Measurements from ENCODE around the gene ANKRD44. TPM values are rescaled to one million over a fixed set of nuclear protein-coding genes. Genes with fewer than 3 reads are reported as not detected.

The ANKRD44 gene
- polyA plus RNA-seq, 4 donors, result 12.0 to 25.5 (median 12.4) TPM

- no peak for DNase-seq (ENCODE audit: low read depth in 4 of 4, low spot score in 3 of 4)
These were observed 152.6 kb downstream of the ANKRD44 start for GRCh38 chr2:197157879-197158537.

GRCh38 chr2:197156771-197157170, 153.8 kb downstream of the ANKRD44 start:
- DNase-seq (ENCODE audit: low read depth in 4 of 4, low spot score in 3 of 4), result no peak

GRCh38 chr2:197152451-197153228, 157.9 kb downstream of the ANKRD44 start:
- DNase-seq (ENCODE audit: low read depth in 4 of 4, low spot score in 3 of 4), result no peak

GRCh38 chr2:197149546-197149945, 161.0 kb downstream of the ANKRD44 start:
- DNase-seq (ENCODE audit: low read depth in 4 of 4, low spot score in 3 of 4), result no peak

GRCh38 chr2:197148401-197148800, 162.2 kb downstream of the ANKRD44 start:
- no peak for DNase-seq (ENCODE audit: low read depth in 4 of 4, low spot score in 3 of 4)

GRCh38 chr2:197147942-197148341, 162.6 kb downstream of the ANKRD44 start:
- no peak for DNase-seq (ENCODE audit: low read depth in 4 of 4, low spot score in 3 of 4)

- no peak for DNase-seq (ENCODE audit: low read depth in 4 of 4, low spot score in 3 of 4)
These were observed 163.6 kb downstream of the ANKRD44 start for GRCh38 chr2:197146995-197147394.

GRCh38 chr2:197145471-197146056, 165.0 kb downstream of the ANKRD44 start:
- DNase-seq (ENCODE audit: low read depth in 4 of 4, low spot score in 3 of 4), result no peak

GRCh38 chr2:197144183-197144582, 166.4 kb downstream of the ANKRD44 start:
- no peak for DNase-seq (ENCODE audit: low read depth in 4 of 4, low spot score in 3 of 4)

GRCh38 chr2:197141702-197142473, 168.7 kb downstream of the ANKRD44 start:
- DNase-seq (ENCODE audit: low read depth in 4 of 4, low spot score in 3 of 4), result no peak

- no peak for DNase-seq (ENCODE audit: low read depth in 4 of 4, low spot score in 3 of 4)
These were observed 170.5 kb downstream of the ANKRD44 start for GRCh38 chr2:197140045-197140444.

GRCh38 chr2:197138506-197138905, 172.1 kb downstream of the ANKRD44 start:
- no peak for DNase-seq (ENCODE audit: low read depth in 4 of 4, low spot score in 3 of 4)

- DNase-seq (ENCODE audit: low read depth in 4 of 4, low spot score in 3 of 4), result no peak
These were observed 172.6 kb downstream of the ANKRD44 start for GRCh38 chr2:197137826-197138477.

- no peak for DNase-seq (ENCODE audit: low read depth in 4 of 4, low spot score in 3 of 4)
These were observed 173.3 kb downstream of the ANKRD44 start for GRCh38 chr2:197137231-197137630.

- no peak for DNase-seq (ENCODE audit: low read depth in 4 of 4, low spot score in 3 of 4)
These were observed 174.1 kb downstream of the ANKRD44 start for GRCh38 chr2:197136452-197136851.

- no peak for DNase-seq (ENCODE audit: low read depth in 4 of 4, low spot score in 3 of 4)
These were observed 174.8 kb downstream of the ANKRD44 start for GRCh38 chr2:197135806-197136205.

- DNase-seq (ENCODE audit: low read depth in 4 of 4, low spot score in 3 of 4), result no peak
These were observed 176.4 kb downstream of the ANKRD44 start for GRCh38 chr2:197134206-197134605.

- no peak for DNase-seq (ENCODE audit: low read depth in 4 of 4, low spot score in 3 of 4)
These were observed 179.1 kb downstream of the ANKRD44 start for GRCh38 chr2:197131558-197131855.

- no peak for DNase-seq (ENCODE audit: low read depth in 4 of 4, low spot score in 3 of 4)
These were observed 180.3 kb downstream of the ANKRD44 start for GRCh38 chr2:197130318-197130717.

- no peak for DNase-seq (ENCODE audit: low read depth in 4 of 4, low spot score in 3 of 4)
These were observed 181.7 kb downstream of the ANKRD44 start for GRCh38 chr2:197128897-197129296.

GRCh38 chr2:197128126-197128525, 182.5 kb downstream of the ANKRD44 start:
- DNase-seq (ENCODE audit: low read depth in 4 of 4, low spot score in 3 of 4), result no peak

Data from left renal pelvis (tissue), 4 donors.